HEK293T (cell line): ENCODE results near the gene BIN1.
A peak's percentile ranks its signal among the peaks of the same experiment; 100 is the strongest.

ENCODE experiments used
- CTCF ChIA-PET: fragments of 350-600 bp; formaldehyde crosslinking; extraction: SDS; loops from one replicate; lab custom pipeline; 2021; ENCODE audit warnings: antibody characterized with exemption, inconsistent platforms; lab: Yijun Ruan, JAX
- POLR2A ChIA-PET: fragments of 350-600 bp; formaldehyde crosslinking; extraction: SDS; loops from one replicate; lab custom pipeline; 2020; ENCODE audit warnings: antibody characterized with exemption, inconsistent platforms; lab: Yijun Ruan, JAX
- DNase-seq: peaks from one replicate; pipeline ENCODE4 v3.0.0; 2012; ENCODE audit warnings: mixed read lengths; ENCODE audit errors: extremely low spot score
- ARNT ChIP-seq: fragments of 450-650 bp; IDR thresholded peaks from 2 replicates; pipeline ENCODE4 v1.6.1; 2017; ENCODE audit warnings: mild to moderate bottlenecking
- BHLHE40 ChIP-seq: fragments of 450-650 bp; IDR thresholded peaks from 2 replicates; pipeline ENCODE4 v1.6.1; 2016; ENCODE audit warnings: mild to moderate bottlenecking, moderate library complexity, borderline replicate concordance
- CTBP1 ChIP-seq: fragments of 450-650 bp; IDR thresholded peaks from 2 replicates; pipeline ENCODE4 v1.6.1; 2016; ENCODE audit warnings: borderline replicate concordance
- ELF4 ChIP-seq: fragments of 450-650 bp; IDR thresholded peaks from 2 replicates; pipeline ENCODE4 v1.6.1; 2017; ENCODE audit warnings: antibody characterized with exemption
- FOXA1 ChIP-seq: fragments of 450-650 bp; IDR thresholded peaks from 2 replicates; pipeline ENCODE4 v1.6.1; 2016; ENCODE audit warnings: mild to moderate bottlenecking
- FOXK2 ChIP-seq: fragments of 450-650 bp; IDR thresholded peaks from 2 replicates; pipeline ENCODE4 v1.6.1; 2016; ENCODE audit warnings: mild to moderate bottlenecking
- FOXM1 ChIP-seq: fragments of 450-650 bp; IDR thresholded peaks from 2 replicates; pipeline ENCODE4 v1.6.1; 2017; ENCODE audit warnings: mild to moderate bottlenecking, borderline replicate concordance
- HDGF ChIP-seq: fragments of 450-650 bp; IDR thresholded peaks from 2 replicates; pipeline ENCODE4 v1.6.1; 2017; ENCODE audit warnings: antibody characterized with exemption, borderline replicate concordance
- L3MBTL2 ChIP-seq: fragments of 450-650 bp; conservative IDR thresholded peaks from 2 replicates; pipeline ENCODE4 v1.6.1; 2016; ENCODE audit warnings: mild to moderate bottlenecking
- LEF1 ChIP-seq: fragments of 450-650 bp; IDR thresholded peaks from 2 replicates; pipeline ENCODE4 v1.6.1; 2017; ENCODE audit warnings: mild to moderate bottlenecking, borderline replicate concordance
- NFRKB ChIP-seq: fragments of 450-650 bp; IDR thresholded peaks from 2 replicates; pipeline ENCODE4 v1.6.1; 2016; ENCODE audit warnings: mild to moderate bottlenecking, moderate library complexity
- PKNOX1 ChIP-seq: fragments of 450-650 bp; IDR thresholded peaks from 2 replicates; pipeline ENCODE4 v1.6.1; 2016
- SP1 ChIP-seq: fragments of 450-650 bp; IDR thresholded peaks from 2 replicates; pipeline ENCODE4 v1.6.1; 2017
- SUZ12 ChIP-seq: fragments of 450-650 bp; IDR thresholded peaks from 2 replicates; pipeline ENCODE4 v1.6.1; 2016; ENCODE audit warnings: mild to moderate bottlenecking
- TARDBP ChIP-seq: fragments of 450-650 bp; IDR thresholded peaks from 2 replicates; pipeline ENCODE4 v1.6.1; 2016
- ZNF384 ChIP-seq: fragments of 450-650 bp; IDR thresholded peaks from 2 replicates; pipeline ENCODE4 v1.6.1; 2016

Gene BIN1

GRCh38 chr2:127064642-127065250 is 42.2 kb downstream of the BIN1 start:
- POLR2A ChIA-PET = interaction anchor here (1.0 kb wide), 1 partner anchor 229 kb away, joined by 3 read pairs; the partner anchor contains the start of gene ERCC3
- CTCF ChIA-PET = interaction anchor here (0.7 to 0.8 kb wide), 2 partner anchors 12 to 26 kb away, joined by 3 read pairs; no protein-coding TSS in a partner anchor
- TF ChIP-seq PKNOX1 = no peak
- no peak for TF ChIP-seq ARNT
- TF ChIP-seq HDGF = peak; percentile 60; the same call in 1 of the 2 replicates
- DNase-seq = peak; percentile 59

- TF ChIP-seq FOXM1 = no peak
- DNase-seq = no peak
- ChIA-PET POLR2A (no interaction called here), CTCF (no interaction called here)
Measured at GRCh38 chr2:127063701-127064590, 43.0 kb downstream of the BIN1 start.

- TF ChIP-seq PKNOX1 (no peak), FOXK2 (no peak)
- POLR2A ChIA-PET = no interaction called here
- no peak for DNase-seq
- CTCF ChIA-PET = interaction anchor here (1.2 to 1.4 kb wide), 2 partner anchors 12 to 29 kb away, joined by 3 to 4 read pairs; no protein-coding TSS in a partner anchor
Measured at GRCh38 chr2:127061375-127062273, 45.3 kb downstream of the BIN1 start.

GRCh38 chr2:127060264-127060945 is 46.5 kb downstream of the BIN1 start:
- no peak for DNase-seq
- ChIA-PET POLR2A (no interaction called here), CTCF (no interaction called here)
- TF ChIP-seq ARNT = no peak
- no peak for TF ChIP-seq SUZ12
- no peak for TF ChIP-seq FOXM1
- TF ChIP-seq CTBP1 = no peak

- ChIA-PET POLR2A (no interaction called here), CTCF (no interaction called here)
- no peak for DNase-seq
- no peak for TF ChIP-seq SUZ12
- no peak for TF ChIP-seq CTBP1
- no peak for TF ChIP-seq TARDBP
- no peak for TF ChIP-seq ELF4
- TF ChIP-seq LEF1 = no peak
- no peak for TF ChIP-seq ARNT
- no peak for TF ChIP-seq NFRKB
- no peak for TF ChIP-seq SP1
- no peak for TF ChIP-seq FOXA1
- no peak for TF ChIP-seq L3MBTL2
- no peak for TF ChIP-seq PKNOX1
- no peak for TF ChIP-seq FOXK2
- TF ChIP-seq FOXM1 = no peak
- no peak for TF ChIP-seq ZNF384
- TF ChIP-seq BHLHE40 = no peak
Measured at GRCh38 chr2:127059559-127059958, 47.4 kb downstream of the BIN1 start.

GRCh38 chr2:127058954-127059252 is 48.1 kb downstream of the BIN1 start:
- ChIA-PET POLR2A (no interaction called here), CTCF (no interaction called here)
- TF ChIP-seq FOXA1 = no peak
- TF ChIP-seq L3MBTL2 = no peak
- no peak for TF ChIP-seq NFRKB
- no peak for TF ChIP-seq SP1

More at GRCh38 chr2:127058954-127059252, 48.1 kb downstream of the BIN1 start:
- no peak for DNase-seq
